Loucy (cell line): ENCODE measurements around the gene GNG2.

Experiments used
- H2AFZ ChIP-seq: fragments of 200-600 bp; sonication (generic); 2 replicates; pipeline ENCODE4 v1.6.0; 2016; ENCODE audit warnings: antibody characterized with exemption, mild to moderate bottlenecking, low read length, moderate library complexity
- H3F3A ChIP-seq: fragments of 200-600 bp; 2 replicates; pipeline ENCODE4 v1.6.0; 2016; ENCODE audit warnings: antibody characterized with exemption, low read depth, mild to moderate bottlenecking
- H3K27me3 ChIP-seq: fragments of 200-600 bp; sonication (generic); 2 replicates; pipeline ENCODE4 v1.6.1; 2014; ENCODE audit warnings: low read length, mild to moderate bottlenecking; ENCODE audit not compliant: insufficient read depth, poor library complexity, severe bottlenecking
- H3K36me3 ChIP-seq: fragments of 200-600 bp; sonication (generic); 2 replicates; pipeline ENCODE4 v1.6.1; 2016; ENCODE audit warnings: low read length; ENCODE audit not compliant: insufficient read depth
- H3K4me1 ChIP-seq: fragments of 200-600 bp; sonication (generic); 2 replicates; pipeline ENCODE4 v1.5.1; 2014; ENCODE audit warnings: low read length, mild to moderate bottlenecking; ENCODE audit not compliant: insufficient read depth, poor library complexity, severe bottlenecking
- H3K4me2 ChIP-seq: fragments of 200-600 bp; sonication (generic); 2 replicates; pipeline ENCODE4 v1.6.0; 2014; ENCODE audit warnings: antibody characterized with exemption, low read length, low read depth, mild to moderate bottlenecking; ENCODE audit not compliant: poor library complexity, severe bottlenecking
- H3K4me3 ChIP-seq: fragments of 200-600 bp; sonication (generic); 2 replicates; pipeline ENCODE4 v1.5.1; 2014; ENCODE audit warnings: low read length, mild to moderate bottlenecking, mixed read lengths; ENCODE audit not compliant: poor library complexity, severe bottlenecking
- H3K79me2 ChIP-seq: fragments of 200-600 bp; sonication (generic); 2 replicates; pipeline ENCODE4 v1.6.1; 2014; ENCODE audit warnings: low read length; ENCODE audit not compliant: insufficient read depth
- H3K9ac ChIP-seq: fragments of 200-600 bp; sonication (generic); 2 replicates; pipeline ENCODE4 v1.6.0; 2014; ENCODE audit warnings: mild to moderate bottlenecking, low read depth, low read length, moderate library complexity; ENCODE audit not compliant: poor library complexity, severe bottlenecking
- H3K9me2 ChIP-seq: fragments of 200-600 bp; sonication (generic); replicated peaks from 2 replicates; pipeline ENCODE4 v1.6.1; 2016; ENCODE audit warnings: low read depth, low read length, mixed read lengths
- H3K9me3 ChIP-seq: fragments of 200-600 bp; sonication (generic); 2 replicates; pipeline ENCODE4 v1.6.1; 2014; ENCODE audit warnings: mild to moderate bottlenecking, antibody characterized with exemption, low read length, low read depth; ENCODE audit not compliant: insufficient read depth
- H4K20me1 ChIP-seq: fragments of 200-600 bp; sonication (generic); 2 replicates; pipeline ENCODE4 v1.6.0; 2014; ENCODE audit warnings: antibody characterized with exemption, low read length, mild to moderate bottlenecking; ENCODE audit not compliant: insufficient read depth, poor library complexity, severe bottlenecking
- CTCF ChIP-seq: fragments of 200-600 bp; sonication (generic); conservative IDR thresholded peaks from 2 replicates; pipeline ENCODE4 v1.5.1; 2014; ENCODE audit warnings: mild to moderate bottlenecking, antibody characterized with exemption, low read length
- EZH2phosphoT487 ChIP-seq: fragments of 200-600 bp; IDR thresholded peaks from 2 replicates; pipeline ENCODE4 v1.6.1; 2018; ENCODE audit warnings: antibody characterized with exemption, mild to moderate bottlenecking, moderate library complexity, borderline replicate concordance

GNG2 gene

DNA sequence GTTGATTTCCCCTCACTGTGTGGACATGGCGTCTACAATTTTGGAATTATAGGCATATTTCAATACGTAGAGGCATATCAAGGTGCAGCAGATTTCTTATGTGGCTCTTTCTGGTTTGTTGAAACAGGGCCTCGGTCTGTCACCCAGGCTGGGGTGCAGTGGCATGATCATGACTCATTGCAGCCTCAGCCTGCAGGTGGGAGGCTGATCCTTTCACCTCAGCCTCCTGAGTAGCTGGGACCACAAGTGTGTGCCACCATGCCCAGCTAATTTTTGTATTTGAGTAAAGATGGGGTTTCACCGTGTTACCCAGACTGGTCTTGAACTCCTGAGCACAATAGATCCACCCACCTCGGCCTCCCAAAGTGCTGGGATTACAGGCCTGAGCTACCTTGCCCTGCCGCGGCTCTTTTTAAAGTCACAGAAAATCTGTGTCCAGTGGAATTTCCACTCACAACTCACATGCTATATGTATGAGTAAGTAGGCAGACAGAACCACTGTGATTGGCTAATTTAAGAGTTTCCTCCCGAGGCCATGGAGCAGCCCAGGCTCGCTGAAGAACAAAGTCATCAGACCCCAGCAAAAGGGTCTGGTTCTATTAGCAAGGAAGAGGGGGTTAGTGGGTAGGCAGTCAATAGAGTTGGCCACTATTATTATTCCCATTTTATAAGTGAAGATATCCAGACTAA lies 9.1 kb downstream of the GNG2 start:
- Histone ChIP-seq H3K9me3 (no peaks in the 10 kb centered on the region), H3K79me2 (peaks cover 99% of the 10 kb centered on the region), H3K4me3 (peak overlapping the region; percentile 1), H4K20me1 (peaks cover 79% of the 10 kb centered on the region), H3K36me3 (no peaks in the 10 kb centered on the region), H3K9ac (no peak overlapping the region), H3K4me1 (peaks cover 80% of the 10 kb centered on the region), H3F3A (no peaks in the 10 kb centered on the region), H3K9me2 (no peaks in the 10 kb centered on the region), H3K4me2 (peak overlapping the region; percentile 84), H3K27me3 (no peaks in the 10 kb centered on the region), H2AFZ (no peak overlapping the region)
- TF ChIP-seq EZH2phosphoT487 (no peak), CTCF (no peak)

- no peak overlapping the region for H3K9ac ChIP-seq
- H3F3A ChIP-seq = no peaks in the 10 kb centered on the region
- peak overlapping the region; percentile 18 for H3K4me3 ChIP-seq
- TF ChIP-seq CTCF = no peak
- TF ChIP-seq EZH2phosphoT487 = no peak
- peaks cover 72% of the 10 kb centered on the region for H3K4me1 ChIP-seq
- H3K79me2 ChIP-seq = peaks cover 98% of the 10 kb centered on the region
- no peaks in the 10 kb centered on the region for H3K9me3 ChIP-seq
- H3K36me3 ChIP-seq = no peaks in the 10 kb centered on the region
- H2AFZ ChIP-seq = no peak overlapping the region
- H4K20me1 ChIP-seq = peaks cover 77% of the 10 kb centered on the region
- peak overlapping the region; percentile 52 for H3K4me2 ChIP-seq
- H3K27me3 ChIP-seq = no peaks in the 10 kb centered on the region
- no peaks in the 10 kb centered on the region for H3K9me2 ChIP-seq
These were observed 10.2 kb downstream of the GNG2 start for GRCh38 chr14:51870606-51871005.

DNA sequence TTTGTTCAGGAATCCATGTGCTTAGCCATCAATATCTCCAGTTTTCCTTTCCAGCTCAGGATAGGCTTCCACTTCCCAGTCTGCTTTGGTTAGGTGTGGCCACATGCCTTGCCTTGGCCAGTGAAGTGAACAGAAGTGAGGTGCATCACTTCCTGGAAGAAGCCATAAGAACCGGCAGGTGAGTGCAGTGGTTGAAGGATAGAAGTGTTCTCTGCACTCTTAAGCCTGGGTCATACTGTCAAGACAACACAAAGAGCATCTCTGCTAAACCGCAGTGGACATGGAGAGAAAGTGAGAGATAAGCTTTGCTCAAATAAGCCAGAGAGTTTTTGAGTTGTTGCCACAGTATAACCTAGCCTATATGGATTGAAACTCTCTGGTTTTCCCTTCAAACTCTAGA lies 11.4 kb downstream of the GNG2 start:
- no peaks in the 10 kb centered on the region for H3F3A ChIP-seq
- H4K20me1 ChIP-seq = peaks cover 75% of the 10 kb centered on the region
- H3K4me2 ChIP-seq = peak overlapping the region; percentile 1
- no peak for TF ChIP-seq EZH2phosphoT487
- no peak for TF ChIP-seq CTCF
- H3K79me2 ChIP-seq = peaks cover 97% of the 10 kb centered on the region
- H3K9me2 ChIP-seq = no peaks in the 10 kb centered on the region
- H2AFZ ChIP-seq = no peak overlapping the region
- no peak overlapping the region for H3K4me3 ChIP-seq
- H3K9ac ChIP-seq = no peak overlapping the region
- peaks cover 59% of the 10 kb centered on the region for H3K4me1 ChIP-seq
- H3K27me3 ChIP-seq = no peaks in the 10 kb centered on the region
- H3K36me3 ChIP-seq = no peaks in the 10 kb centered on the region
- H3K9me3 ChIP-seq = no peaks in the 10 kb centered on the region
